ENCODE results near the gene RABGEF1. TPM values are rescaled to one million over a fixed set of nuclear protein-coding genes. Genes with fewer than 3 reads are reported as not detected.

The RABGEF1 gene
- total and polyA plus RNA-seq, 2 of the 8 experiments (the other 6 are each of a cell fraction or from before 2014, with no cell fraction given), result 10.2 to 18.0 TPM

DNA sequence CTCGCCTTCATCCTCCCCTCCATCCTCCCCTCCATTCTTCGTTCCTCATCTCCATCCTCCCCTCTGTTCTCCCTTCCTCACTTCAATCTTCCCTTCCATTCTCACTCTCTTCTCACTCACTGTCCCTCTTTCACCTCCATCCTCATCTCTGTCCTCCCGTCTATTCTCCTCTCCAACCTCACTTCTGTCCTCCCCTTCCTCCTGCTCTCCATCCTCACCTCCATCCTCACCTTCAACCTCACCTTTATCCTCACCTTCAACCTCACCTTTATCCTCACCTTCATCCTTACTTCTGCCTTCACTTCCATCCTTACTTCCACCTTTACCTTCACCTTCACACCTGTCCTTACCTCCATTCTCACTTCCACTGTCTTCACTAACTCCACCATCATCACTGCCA, 11.3 kb upstream of the RABGEF1 start:
- Histone ChIP-seq H3K4me1 (replicated peaks in 1 of 4; ENCODE audit: control insufficient read depth in 3 of 4, insufficient read depth in 4 of 4, low read length in 3 of 4) (no peaks in the 10 kb centered on the region), H2BK20ac (ENCODE audit: low read length) (no peak overlapping the region), H2AK5ac (ENCODE audit: low read depth, low read length) (no peak overlapping the region), H3K23me2 (ENCODE audit: low read depth, low read length) (peaks cover 8% of the 10 kb centered on the region; the same call in 1 of the 2 replicates), H2BK120ac (replicated peaks; ENCODE audit: low read depth, low read length) (no peak overlapping the region), H3K4me2 (ENCODE audit: insufficient read depth in 1 of 2, low read depth in 2 of 2, low read length in 2 of 2) (no peak overlapping the region), H3K18ac (ENCODE audit: extremely low read depth, low read length) (no peak overlapping the region), H3K27ac (ENCODE audit: low read depth, low read length) (no peak overlapping the region), H3K23ac (ENCODE audit: insufficient read length) (no peak overlapping the region), H3K36me3 (ENCODE audit: control insufficient read depth in 2 of 4, insufficient read depth in 4 of 4, low read length in 3 of 4) (no peaks in the 10 kb centered on the region), H3K79me2 (ENCODE audit: control insufficient read depth in 1 of 2, insufficient read depth in 2 of 2, low read length in 2 of 2) (no peaks in the 10 kb centered on the region), H4K20me1 (replicated peaks in 1 of 2; ENCODE audit: control insufficient read depth in 1 of 2, insufficient read depth in 2 of 2, low read length in 2 of 2) (peaks cover 0 to 2% of the 10 kb centered on the region in 2 experiments), H2BK15ac (ENCODE audit: low read length) (no peak overlapping the region), H2AFZ (ENCODE audit: low read length) (no peak overlapping the region), H3K4me3 (ENCODE audit: extremely low read depth in 1 of 4, insufficient read depth in 2 of 4, low read depth in 3 of 4, low read length in 4 of 4) (no peak overlapping the region), H4K8ac (ENCODE audit: extremely low read depth, insufficient read depth, low read length) (no peak overlapping the region), H4K5ac (ENCODE audit: insufficient read length, low read depth, low read length) (no peak overlapping the region), H3K27me3 (replicated peaks in 1 of 4; ENCODE audit: control insufficient read depth in 3 of 4, extremely low read depth in 1 of 4, insufficient read depth in 3 of 4, low read length in 3 of 4) (no peaks in the 10 kb centered on the region), H3K4ac (replicated peaks; ENCODE audit: insufficient read length, low read depth, low read length) (no peak overlapping the region), H3K79me1 (ENCODE audit: low read depth, low read length) (no peaks in the 10 kb centered on the region), H3K14ac (ENCODE audit: insufficient read length) (no peak overlapping the region), H3K56ac (replicated peaks; ENCODE audit: insufficient read length, low read depth, low read length) (no peak overlapping the region), H3K9me3 (ENCODE audit: insufficient read depth in 2 of 2, low read depth in 1 of 2, low read length in 1 of 2) (peaks cover 0 to 3% of the 10 kb centered on the region in 2 experiments; a peak in 2 of 4 replicates), H3K9ac (replicated peaks in 1 of 4; ENCODE audit: extremely low read depth in 1 of 4, low read depth in 3 of 4, low read length in 3 of 4) (no peak overlapping the region), H2BK5ac (ENCODE audit: low read depth, low read length) (no peak overlapping the region), H4K91ac (replicated peaks; ENCODE audit: insufficient read length, low read length) (no peak overlapping the region), H2BK12ac (ENCODE audit: low read depth, low read length) (no peak overlapping the region)
- CTCF ChIA-PET (ENCODE audit: partially characterized antibody), result no interaction called here
- POLR2A ChIA-PET (ENCODE audit: partially characterized antibody), result no interaction called here
- FAIRE-seq (no peak), DNase-seq (ENCODE audit: low read depth in 1 of 2, low spot score in 2 of 2) (no peak)
- WGBS, 2 experiments (ENCODE audit: extremely low coverage in 1 of 2, insufficient coverage in 1 of 2, insufficient read length in 1 of 2, insufficient replicate concordance in 2 of 2, low coverage in 1 of 2, low lambda C conversion rate in 2 of 2, missing lambda C conversion rate in 1 of 2), result 96 to 100% methylated on average over 2 to 3 of the region's 3 CpGs
- TF ChIP-seq POLR2AphosphoS5 (IDR thresholded peaks at IDR 0.05; ENCODE audit: low read depth, low read length) (no peak), TAF7 (optimal IDR thresholded peaks at IDR 0.05; ENCODE audit: borderline replicate concordance, low read depth, low read length) (no peak), YY1 (IDR thresholded peaks at IDR 0.05; ENCODE audit: low read depth, low read length) (no peak), HDAC6 (IDR thresholded peaks at IDR 0.05; ENCODE audit: low read depth, low read length) (no peak), CBX8 (IDR thresholded peaks at IDR 0.05; ENCODE audit: borderline replicate concordance, low read depth, low read length) (no peak), JUN (IDR thresholded peaks at IDR 0.05; ENCODE audit: low read depth, low read length) (no peak), POLR2A (IDR thresholded peaks at IDR 0.05; ENCODE audit: control extremely low read depth in 1 of 2, low read depth in 2 of 2, low read length in 2 of 2) (no peak)
- TF ChIP-seq, protein P1, sequence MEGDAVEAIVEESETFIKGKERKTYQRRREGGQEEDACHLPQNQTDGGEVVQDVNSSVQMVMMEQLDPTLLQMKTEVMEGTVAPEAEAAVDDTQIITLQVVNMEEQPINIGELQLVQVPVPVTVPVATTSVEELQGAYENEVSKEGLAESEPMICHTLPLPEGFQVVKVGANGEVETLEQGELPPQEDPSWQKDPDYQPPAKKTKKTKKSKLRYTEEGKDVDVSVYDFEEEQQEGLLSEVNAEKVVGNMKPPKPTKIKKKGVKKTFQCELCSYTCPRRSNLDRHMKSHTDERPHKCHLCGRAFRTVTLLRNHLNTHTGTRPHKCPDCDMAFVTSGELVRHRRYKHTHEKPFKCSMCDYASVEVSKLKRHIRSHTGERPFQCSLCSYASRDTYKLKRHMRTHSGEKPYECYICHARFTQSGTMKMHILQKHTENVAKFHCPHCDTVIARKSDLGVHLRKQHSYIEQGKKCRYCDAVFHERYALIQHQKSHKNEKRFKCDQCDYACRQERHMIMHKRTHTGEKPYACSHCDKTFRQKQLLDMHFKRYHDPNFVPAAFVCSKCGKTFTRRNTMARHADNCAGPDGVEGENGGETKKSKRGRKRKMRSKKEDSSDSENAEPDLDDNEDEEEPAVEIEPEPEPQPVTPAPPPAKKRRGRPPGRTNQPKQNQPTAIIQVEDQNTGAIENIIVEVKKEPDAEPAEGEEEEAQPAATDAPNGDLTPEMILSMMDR (IDR thresholded peaks at IDR 0.05; ENCODE audit: control extremely low read depth in 1 of 3, insufficient read depth in 1 of 3, low read depth in 1 of 3, low read length in 3 of 3), result no peak
